Inflammatory macrophage treated with lipopolysaccharide for 4 hours (primary cell): ENCODE measurements around the gene RNPS1.

Experiments
- DNase-seq: peaks from one replicate; pipeline ENCODE4 v3.0.0-alpha.2; 2020

RNPS1 gene

GRCh38 chr16:2267913-2268666 is at the start of gene RNPS1:
RNPS1 (minus strand) TSS chr16:2268126; CDS start chr16:2264643, 3,483 bp downstream.
- DNase-seq = peak; percentile 97

- no peak for DNase-seq
Measured at GRCh38 chr16:2317231-2318020, 49.5 kb upstream of the RNPS1 start.

- no peak for DNase-seq
Measured at GRCh38 chr16:2308089-2308962, 40.4 kb upstream of the RNPS1 start.

GRCh38 chr16:2299915-2300192 is 31.9 kb upstream of the RNPS1 start:
- DNase-seq = no peak

GRCh38 chr16:2299121-2299914 is 31.4 kb upstream of the RNPS1 start:
- no peak for DNase-seq

GRCh38 chr16:2298621-2299020 is 30.7 kb upstream of the RNPS1 start:
- DNase-seq = no peak

GRCh38 chr16:2297506-2297860 is 29.6 kb upstream of the RNPS1 start:
- no peak for DNase-seq

- peak; percentile 29 for DNase-seq
Measured at GRCh38 chr16:2296661-2297505, 29.0 kb upstream of the RNPS1 start.

GRCh38 chr16:2295056-2295798 is 27.3 kb upstream of the RNPS1 start:
- no peak for DNase-seq

GRCh38 chr16:2292221-2292620 is 24.3 kb upstream of the RNPS1 start:
- DNase-seq = no peak

- no peak for DNase-seq
Measured at GRCh38 chr16:2289282-2289681, 21.4 kb upstream of the RNPS1 start.

GRCh38 chr16:2288726-2289125 is 20.8 kb upstream of the RNPS1 start:
- DNase-seq = no peak

GRCh38 chr16:2287916-2288547 is 20.1 kb upstream of the RNPS1 start:
- DNase-seq = no peak

- DNase-seq = no peak
Measured at GRCh38 chr16:2286550-2286949, 18.6 kb upstream of the RNPS1 start.

GRCh38 chr16:2285731-2286191 is 17.8 kb upstream of the RNPS1 start:
- DNase-seq = no peak

GRCh38 chr16:2284797-2285576 is 17.1 kb upstream of the RNPS1 start:
- no peak for DNase-seq

- no peak for DNase-seq
Measured at GRCh38 chr16:2284001-2284770, 16.3 kb upstream of the RNPS1 start.

- DNase-seq = no peak
Measured at GRCh38 chr16:2282866-2283555, 15.1 kb upstream of the RNPS1 start.
